Endothelial cell (in vitro differentiated cells): ENCODE results near the gene PLEKHA6. TPM values are rescaled to one million over a fixed set of nuclear protein-coding genes. Genes with fewer than 3 reads are reported as not detected.
A peak's percentile ranks its signal among the peaks of the same experiment; 100 is the strongest.

ENCODE experiments used
- DNase-seq: peaks from one replicate; pipeline ENCODE4 v3.0.0; 2021; ENCODE audit warnings: low spot score
- H3K27ac Mint-ChIP-seq: one replicate; pipeline ENCODE4 v1.8.0; 2021; ENCODE audit warnings: mixed read lengths, inconsistent platforms; ENCODE audit not compliant: unreplicated experiment
- H3K27me3 Mint-ChIP-seq: one replicate; pipeline ENCODE4 v1.8.0; 2021; ENCODE audit warnings: mild to moderate bottlenecking, moderate library complexity, mixed read lengths, inconsistent platforms; ENCODE audit not compliant: unreplicated experiment
- H3K36me3 Mint-ChIP-seq: one replicate; pipeline ENCODE4 v1.8.0; 2021; ENCODE audit warnings: mild to moderate bottlenecking, low read depth, mixed read lengths, inconsistent platforms; ENCODE audit not compliant: unreplicated experiment
- H3K4me1 Mint-ChIP-seq: one replicate; pipeline ENCODE4 v1.8.0; 2021; ENCODE audit warnings: mild to moderate bottlenecking, mixed read lengths, inconsistent platforms; ENCODE audit not compliant: unreplicated experiment
- H3K4me3 Mint-ChIP-seq: one replicate; pipeline ENCODE4 v1.8.0; 2021; ENCODE audit warnings: mild to moderate bottlenecking, mixed read lengths, inconsistent platforms; ENCODE audit not compliant: unreplicated experiment
- H3K9me3 Mint-ChIP-seq: one replicate; pipeline ENCODE4 v1.8.0; 2021; ENCODE audit warnings: mixed read lengths, inconsistent platforms; ENCODE audit not compliant: unreplicated experiment
- total RNA-seq: library from RNA; stranded (reverse); fragmentation: NEBNext Ultra II Directional; extraction: Animal tissue kit (Norgen Biotek cat#: 25700); gene quantifications from one replicate; pipeline ENCODE4 v1.2.1, GENCODE V29; 2021; ENCODE audit not compliant: unreplicated experiment
- TF ChIP-seq, protein P1 (sequence below): fragments of 200-600 bp; sonication (generic); IDR thresholded peaks from one replicate; pipeline ENCODE4 v1.5.0; 2021; ENCODE audit warnings: antibody characterized with exemption; ENCODE audit not compliant: unreplicated experiment

PLEKHA6 gene
- total RNA-seq, 1 donor from 2014 or later = 3.7 TPM

DNA sequence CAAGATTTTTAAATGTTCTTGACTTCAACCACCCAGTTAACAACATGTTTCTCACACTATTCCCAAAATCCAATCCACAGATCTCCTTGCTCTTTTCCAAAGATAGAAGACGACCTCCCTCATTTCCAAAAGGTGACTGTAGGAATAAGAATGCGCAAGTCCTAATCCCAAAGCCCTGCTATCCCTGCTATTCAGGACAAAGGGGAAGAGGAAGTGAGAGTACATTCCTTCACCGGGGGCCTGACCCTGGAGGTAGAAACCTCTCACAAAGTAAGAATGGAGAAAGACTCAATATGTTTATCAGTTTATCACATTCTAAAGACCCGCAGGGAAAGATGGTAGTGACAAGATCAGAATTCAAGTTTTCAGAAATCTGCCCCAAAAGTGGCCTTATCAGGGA, 55.7 kb downstream of the PLEKHA6 start:
- peak; percentile 21 for DNase-seq
- peaks cover 2% of the 10 kb centered on the region for H3K27me3 Mint-ChIP-seq
- no peak overlapping the region for H3K4me3 Mint-ChIP-seq
- no peaks in the 10 kb centered on the region for H3K36me3 Mint-ChIP-seq
- H3K27ac Mint-ChIP-seq = peak overlapping the region; percentile 73
- H3K9me3 Mint-ChIP-seq = no peaks in the 10 kb centered on the region
- TF ChIP-seq, protein P1, sequence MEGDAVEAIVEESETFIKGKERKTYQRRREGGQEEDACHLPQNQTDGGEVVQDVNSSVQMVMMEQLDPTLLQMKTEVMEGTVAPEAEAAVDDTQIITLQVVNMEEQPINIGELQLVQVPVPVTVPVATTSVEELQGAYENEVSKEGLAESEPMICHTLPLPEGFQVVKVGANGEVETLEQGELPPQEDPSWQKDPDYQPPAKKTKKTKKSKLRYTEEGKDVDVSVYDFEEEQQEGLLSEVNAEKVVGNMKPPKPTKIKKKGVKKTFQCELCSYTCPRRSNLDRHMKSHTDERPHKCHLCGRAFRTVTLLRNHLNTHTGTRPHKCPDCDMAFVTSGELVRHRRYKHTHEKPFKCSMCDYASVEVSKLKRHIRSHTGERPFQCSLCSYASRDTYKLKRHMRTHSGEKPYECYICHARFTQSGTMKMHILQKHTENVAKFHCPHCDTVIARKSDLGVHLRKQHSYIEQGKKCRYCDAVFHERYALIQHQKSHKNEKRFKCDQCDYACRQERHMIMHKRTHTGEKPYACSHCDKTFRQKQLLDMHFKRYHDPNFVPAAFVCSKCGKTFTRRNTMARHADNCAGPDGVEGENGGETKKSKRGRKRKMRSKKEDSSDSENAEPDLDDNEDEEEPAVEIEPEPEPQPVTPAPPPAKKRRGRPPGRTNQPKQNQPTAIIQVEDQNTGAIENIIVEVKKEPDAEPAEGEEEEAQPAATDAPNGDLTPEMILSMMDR = no peak
- peaks cover 23% of the 10 kb centered on the region for H3K4me1 Mint-ChIP-seq

DNA sequence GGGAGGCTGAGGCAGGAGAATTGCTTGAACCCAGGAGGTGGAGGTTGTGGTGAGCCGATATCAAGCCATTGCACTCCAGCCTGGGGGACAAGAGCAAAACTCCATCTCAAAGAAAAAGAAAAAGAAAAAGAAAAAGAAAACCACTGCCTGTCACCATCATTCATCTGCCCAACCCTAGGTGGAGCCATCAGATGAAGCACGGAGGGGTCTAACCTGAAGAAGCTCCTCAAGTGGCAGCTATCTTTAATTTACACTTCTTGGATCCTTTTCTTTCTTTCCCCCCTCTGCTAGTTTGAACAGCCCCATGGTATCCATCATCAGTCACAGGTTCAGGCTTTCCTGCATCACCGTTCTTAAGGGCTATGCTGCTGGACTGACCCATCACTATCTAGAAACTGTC, 57.0 kb downstream of the PLEKHA6 start:
- H3K9me3 Mint-ChIP-seq = no peaks in the 10 kb centered on the region
- H3K4me1 Mint-ChIP-seq = peaks cover 23% of the 10 kb centered on the region
- TF ChIP-seq, protein P1 = no peak
- H3K4me3 Mint-ChIP-seq = no peak overlapping the region
- H3K27ac Mint-ChIP-seq = peak overlapping the region; percentile 89
- H3K27me3 Mint-ChIP-seq = no peaks in the 10 kb centered on the region
- DNase-seq = no peak
- no peaks in the 10 kb centered on the region for H3K36me3 Mint-ChIP-seq

DNA sequence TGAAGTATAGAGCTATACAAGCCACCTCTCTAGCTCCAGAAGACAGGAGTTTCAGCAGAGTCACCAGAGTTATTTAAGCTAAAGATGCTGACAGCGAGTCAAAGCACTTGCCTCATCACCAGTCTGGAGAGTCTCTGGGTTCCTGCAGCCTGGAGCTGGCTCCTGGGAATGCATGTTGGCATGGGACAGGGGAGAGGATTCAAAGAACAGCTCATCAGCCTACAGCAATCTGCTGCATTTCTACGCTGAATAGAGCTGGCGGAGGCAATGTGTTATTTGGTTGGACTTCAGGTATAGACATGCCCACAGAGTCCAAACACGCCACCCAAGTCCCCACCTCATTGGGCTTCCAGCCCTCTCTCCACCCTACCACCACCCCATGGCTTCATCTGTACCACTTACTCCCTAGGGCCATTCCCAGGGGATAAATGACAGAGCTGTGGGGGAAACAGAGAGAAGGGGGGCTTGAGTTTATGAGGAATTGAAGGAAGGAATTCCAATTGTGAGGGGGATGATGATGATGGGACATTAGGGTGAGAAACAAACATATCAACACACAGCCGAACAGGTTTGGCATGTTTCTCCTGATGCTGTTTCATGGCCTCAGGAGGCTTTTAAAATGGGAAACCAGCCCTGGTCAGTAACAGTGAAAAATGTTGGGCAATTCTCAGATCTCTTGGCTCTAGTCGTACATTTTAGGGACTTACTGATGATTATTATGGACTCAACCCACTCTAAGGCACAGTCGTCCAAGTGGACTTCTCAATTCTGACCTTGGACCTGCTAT, 58.4 kb downstream of the PLEKHA6 start:
- TF ChIP-seq, protein P1 = no peak
- Mint-ChIP-seq H3K9me3 (no peaks in the 10 kb centered on the region), H3K27ac (no peak overlapping the region), H3K27me3 (no peaks in the 10 kb centered on the region), H3K4me1 (peaks cover 13% of the 10 kb centered on the region), H3K36me3 (no peaks in the 10 kb centered on the region), H3K4me3 (no peak overlapping the region)
- no peak for DNase-seq

DNA sequence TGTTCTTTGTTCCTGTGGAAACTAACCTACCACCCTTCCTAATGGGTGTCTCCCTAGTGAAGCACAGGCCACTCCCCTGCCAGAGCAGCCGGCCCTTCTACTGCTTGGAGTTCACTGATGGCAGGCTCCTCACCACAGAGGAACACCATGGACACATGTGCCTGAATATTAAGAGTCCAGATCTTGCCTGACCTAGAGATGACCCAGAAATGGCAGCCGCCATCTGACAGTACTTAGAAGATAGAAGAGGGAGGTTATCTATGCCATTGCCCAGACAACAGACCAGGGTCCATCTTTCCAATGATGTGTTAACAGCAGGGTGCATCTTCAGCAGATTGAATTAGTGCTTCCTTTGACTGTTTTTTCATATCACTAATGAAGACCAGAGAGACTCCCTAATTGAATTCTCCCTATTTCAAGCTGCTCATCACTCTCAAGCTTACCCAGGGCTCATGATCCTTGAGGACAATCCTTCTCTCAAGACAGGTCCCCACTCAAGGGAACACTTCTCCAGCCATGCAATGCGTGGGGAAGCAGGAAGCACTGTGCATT, 59.8 kb downstream of the PLEKHA6 start:
- no peak for DNase-seq
- Mint-ChIP-seq H3K27ac (no peak overlapping the region), H3K27me3 (peaks cover 4% of the 10 kb centered on the region), H3K9me3 (no peaks in the 10 kb centered on the region), H3K4me3 (no peak overlapping the region), H3K36me3 (no peaks in the 10 kb centered on the region), H3K4me1 (peaks cover 13% of the 10 kb centered on the region)
- TF ChIP-seq, protein P1 = no peak

DNA sequence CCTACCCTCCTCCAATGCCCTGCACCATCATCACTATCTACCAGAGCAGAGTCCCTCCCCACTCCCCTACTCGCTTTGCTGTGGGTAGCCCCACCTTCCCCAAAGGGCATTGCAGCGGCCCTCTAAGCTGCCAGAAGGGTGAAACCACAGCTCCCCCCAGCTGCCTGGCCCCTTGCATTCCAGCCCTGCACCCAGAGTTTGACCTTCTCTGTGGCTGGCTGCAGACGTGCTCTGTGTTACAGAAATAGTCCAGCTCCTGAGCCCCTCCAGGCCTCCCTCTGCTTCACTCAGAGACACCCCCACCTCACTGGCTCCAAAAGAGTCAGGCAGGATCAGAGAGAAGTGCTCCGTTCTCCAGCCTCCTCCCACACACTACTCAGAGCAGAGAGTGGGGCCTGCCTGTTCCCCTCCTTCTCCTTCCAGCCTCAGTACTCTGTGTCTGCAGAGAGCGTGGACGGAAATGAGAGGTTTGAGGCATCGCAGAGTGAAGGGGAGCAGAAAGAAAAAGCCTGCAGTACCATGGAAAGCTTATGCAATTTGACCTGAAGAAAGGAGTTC, 63.2 kb downstream of the PLEKHA6 start:
- Mint-ChIP-seq H3K4me3 (no peak overlapping the region), H3K4me1 (peaks cover 7% of the 10 kb centered on the region), H3K9me3 (no peaks in the 10 kb centered on the region), H3K36me3 (no peaks in the 10 kb centered on the region), H3K27me3 (peaks cover 4% of the 10 kb centered on the region), H3K27ac (no peak overlapping the region)
- DNase-seq = no peak
- TF ChIP-seq, protein P1 = no peak
